SU-DHL-6 (cell line): ENCODE results near the gene HGFAC.

Experiments used
- CTCF ChIP-seq: fragments of 200-600 bp; sonication (generic); IDR thresholded peaks from one replicate; pipeline ENCODE4 v1.5.1; 2017; ENCODE audit warnings: antibody characterized with exemption, mild to moderate bottlenecking, low read length, moderate library complexity; ENCODE audit not compliant: insufficient read depth, poor library complexity, severe bottlenecking
- EZH2phosphoT487 ChIP-seq: fragments of 200-600 bp; sonication (generic), shearing (Covaris generic); conservative IDR thresholded peaks from 2 replicates; pipeline ENCODE4 v1.6.1; 2018; ENCODE audit warnings: mild to moderate bottlenecking, antibody characterized with exemption, low read length, moderate library complexity, mixed read lengths

- no peak for TF ChIP-seq CTCF
- TF ChIP-seq EZH2phosphoT487 = no peak
These were observed 5.5 kb upstream of the HGFAC start for GRCh38 chr4:3436048-3436797.
